ENCODE measurements around the gene MYRIP. TPM values are rescaled to one million over a fixed set of nuclear protein-coding genes. Genes with fewer than 3 reads are reported as not detected.

Gene MYRIP
- total RNA-seq, 2 experiments from 2014 or later = not detected

DNA sequence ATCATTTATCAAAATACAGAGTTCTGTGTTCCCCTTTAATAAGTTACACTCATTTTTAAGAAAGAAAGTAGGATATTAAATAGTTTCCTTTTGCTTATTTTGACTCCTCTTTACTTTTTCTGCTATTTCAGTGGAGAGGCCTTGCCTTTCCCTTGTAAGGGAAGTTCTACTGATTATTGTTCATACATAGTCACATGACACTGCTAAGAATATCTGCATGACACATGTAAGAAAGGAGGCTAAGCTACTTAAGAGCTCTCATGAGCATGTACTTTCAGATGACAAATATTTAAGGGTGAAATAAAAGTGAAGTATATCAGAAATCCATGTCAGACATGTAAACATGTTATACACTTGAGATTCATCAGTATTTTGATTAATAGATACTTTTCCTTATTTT, 39.0 kb downstream of the MYRIP start:
- H3K27me3 Mint-ChIP-seq = peaks cover 1% of the 10 kb centered on the region

DNA sequence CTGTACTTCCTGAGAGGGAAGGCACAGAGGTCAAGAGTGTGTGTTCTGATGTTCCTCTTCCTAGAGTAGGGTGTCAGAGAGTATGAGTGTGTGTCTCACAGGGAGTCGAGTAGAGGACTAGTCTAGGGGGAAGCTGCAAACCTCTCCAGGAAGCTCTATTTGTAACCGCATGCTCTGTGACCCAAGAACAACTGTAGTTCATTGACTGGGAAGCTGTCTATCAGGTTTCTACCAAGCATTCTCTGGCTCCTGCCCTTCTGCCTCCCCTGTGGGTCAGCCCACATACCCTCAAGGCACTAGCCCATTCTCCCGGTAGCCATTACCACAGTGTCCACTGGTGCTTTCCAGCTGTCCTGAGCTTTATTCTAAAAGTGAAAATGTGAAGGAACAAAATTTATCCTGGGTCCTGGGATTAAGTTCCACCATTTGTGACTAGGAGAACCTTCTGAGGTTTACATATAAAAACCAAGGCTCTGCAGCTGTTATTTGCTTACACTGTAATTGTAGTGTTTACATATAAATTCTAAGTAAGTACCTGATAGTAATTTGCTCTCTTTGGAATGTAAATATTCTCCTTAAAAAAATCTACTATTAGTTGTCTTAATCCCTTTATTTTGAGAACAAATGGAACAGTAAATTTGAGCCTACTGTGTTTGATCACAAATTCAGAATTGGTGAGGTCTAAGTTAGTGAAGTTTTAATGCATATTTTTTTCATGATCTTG, 40.7 kb downstream of the MYRIP start:
- ATAC-seq (no peak), DNase-seq (no peak)
- Mint-ChIP-seq H3K9me3 (no peaks in the 10 kb centered on the region), H3K27me3 (peaks cover 3% of the 10 kb centered on the region), H3K4me1 (ENCODE audit: low read depth) (no peaks in the 10 kb centered on the region), H3K27ac (no peak overlapping the region), H3K36me3 (ENCODE audit: low read depth) (no peaks in the 10 kb centered on the region), H3K4me3 (no peak overlapping the region)
- ChIA-PET CTCF (no interaction called here), POLR2A (no interaction called here)
- intact Hi-C loops (cut with micrococcal nuclease) = no loop called here
- TF ChIP-seq, protein P1, sequence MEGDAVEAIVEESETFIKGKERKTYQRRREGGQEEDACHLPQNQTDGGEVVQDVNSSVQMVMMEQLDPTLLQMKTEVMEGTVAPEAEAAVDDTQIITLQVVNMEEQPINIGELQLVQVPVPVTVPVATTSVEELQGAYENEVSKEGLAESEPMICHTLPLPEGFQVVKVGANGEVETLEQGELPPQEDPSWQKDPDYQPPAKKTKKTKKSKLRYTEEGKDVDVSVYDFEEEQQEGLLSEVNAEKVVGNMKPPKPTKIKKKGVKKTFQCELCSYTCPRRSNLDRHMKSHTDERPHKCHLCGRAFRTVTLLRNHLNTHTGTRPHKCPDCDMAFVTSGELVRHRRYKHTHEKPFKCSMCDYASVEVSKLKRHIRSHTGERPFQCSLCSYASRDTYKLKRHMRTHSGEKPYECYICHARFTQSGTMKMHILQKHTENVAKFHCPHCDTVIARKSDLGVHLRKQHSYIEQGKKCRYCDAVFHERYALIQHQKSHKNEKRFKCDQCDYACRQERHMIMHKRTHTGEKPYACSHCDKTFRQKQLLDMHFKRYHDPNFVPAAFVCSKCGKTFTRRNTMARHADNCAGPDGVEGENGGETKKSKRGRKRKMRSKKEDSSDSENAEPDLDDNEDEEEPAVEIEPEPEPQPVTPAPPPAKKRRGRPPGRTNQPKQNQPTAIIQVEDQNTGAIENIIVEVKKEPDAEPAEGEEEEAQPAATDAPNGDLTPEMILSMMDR (IDR thresholded peaks at IDR 0.05) = no peak

More for the DNA sequence above, 39.0 kb downstream of the MYRIP start:
- intact Hi-C loops (cut with micrococcal nuclease) = no loop called here
- Mint-ChIP-seq H3K4me3 (no peak overlapping the region), H3K9me3 (no peaks in the 10 kb centered on the region), H3K36me3 (ENCODE audit: low read depth) (no peaks in the 10 kb centered on the region), H3K4me1 (ENCODE audit: low read depth) (no peaks in the 10 kb centered on the region), H3K27ac (no peak overlapping the region)
- POLR2A ChIA-PET = no interaction called here
- CTCF ChIA-PET = no interaction called here
- TF ChIP-seq, protein P1 (IDR thresholded peaks at IDR 0.05) = no peak
- ATAC-seq (no peak), DNase-seq (no peak)

DNA sequence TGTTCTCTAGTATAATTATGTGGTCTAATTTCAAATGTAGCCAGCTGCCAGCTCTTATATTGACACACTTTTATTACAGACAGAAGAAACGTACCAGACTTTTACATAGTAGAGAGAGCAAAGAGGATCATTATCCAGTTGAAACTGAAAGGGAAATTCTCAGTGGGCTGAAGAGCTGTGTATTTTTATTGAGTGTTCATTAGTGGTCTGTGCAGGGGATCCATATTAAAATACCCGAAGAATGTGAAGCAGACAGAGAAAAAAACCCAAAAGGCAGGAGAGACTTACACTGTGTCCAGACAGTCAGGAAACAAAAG, 41.3 kb downstream of the MYRIP start:
- POLR2A ChIA-PET = no interaction called here
- intact Hi-C loops (cut with micrococcal nuclease) = no loop called here
- DNase-seq (no peak), ATAC-seq (no peak)
- no peak overlapping the region for H3K4me3 Mint-ChIP-seq
- peaks cover 3% of the 10 kb centered on the region for H3K27me3 Mint-ChIP-seq
- no peaks in the 10 kb centered on the region for H3K4me1 Mint-ChIP-seq (ENCODE audit: low read depth)
- CTCF ChIA-PET = no interaction called here
- TF ChIP-seq, protein P1 (IDR thresholded peaks at IDR 0.05) = no peak
- no peaks in the 10 kb centered on the region for H3K9me3 Mint-ChIP-seq
- no peaks in the 10 kb centered on the region for H3K36me3 Mint-ChIP-seq (ENCODE audit: low read depth)
- H3K27ac Mint-ChIP-seq = no peak overlapping the region

GRCh38 chr3:39855517-39855916, 46.1 kb downstream of the MYRIP start:
- Mint-ChIP-seq H3K4me1 (ENCODE audit: low read depth) (no peaks in the 10 kb centered on the region), H3K36me3 (ENCODE audit: low read depth) (no peaks in the 10 kb centered on the region), H3K9me3 (peaks cover 4% of the 10 kb centered on the region), H3K4me3 (no peak overlapping the region), H3K27ac (no peak overlapping the region), H3K27me3 (peaks cover 4% of the 10 kb centered on the region)
- CTCF ChIA-PET = no interaction called here
- DNase-seq = no peak
- TF ChIP-seq, protein P1 (IDR thresholded peaks at IDR 0.05) = no peak
- POLR2A ChIA-PET = no interaction called here
- ATAC-seq = no peak
- intact Hi-C loops (cut with micrococcal nuclease) = no loop called here

DNA sequence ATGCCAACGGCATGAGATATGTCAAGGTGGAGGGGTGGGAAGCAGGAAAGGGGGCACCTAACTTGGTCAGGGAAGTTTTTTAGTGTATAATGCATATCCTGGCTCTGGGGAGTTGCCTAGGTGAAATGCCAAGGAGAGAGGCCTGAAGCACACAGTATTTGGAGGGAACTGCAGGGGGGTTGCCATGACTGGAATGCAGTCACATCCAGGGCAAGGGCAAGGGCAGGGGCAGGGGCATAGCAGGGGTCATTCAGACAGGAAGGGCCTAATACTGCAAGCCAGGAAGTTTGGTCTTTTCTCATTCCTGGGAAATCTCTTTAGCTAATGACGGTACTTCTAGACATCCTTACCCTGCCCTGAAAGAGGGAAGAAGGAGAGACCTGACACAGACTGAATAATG, 60.5 kb downstream of the MYRIP start:
- intact Hi-C loops (cut with micrococcal nuclease) = no loop called here
- Mint-ChIP-seq H3K9me3 (peaks cover 1% of the 10 kb centered on the region), H3K27ac (no peak overlapping the region), H3K4me1 (ENCODE audit: low read depth) (no peaks in the 10 kb centered on the region), H3K36me3 (ENCODE audit: low read depth) (no peaks in the 10 kb centered on the region), H3K4me3 (no peak overlapping the region), H3K27me3 (no peaks in the 10 kb centered on the region)
- ChIA-PET POLR2A (no interaction called here), CTCF (no interaction called here)
- TF ChIP-seq, protein P1 (IDR thresholded peaks at IDR 0.05) = no peak
- ATAC-seq = no peak
- DNase-seq = no peak

Measured in activated CD8-positive, alpha-beta T cell treated with anti-CD3 and anti-CD28 coated beads for 36 hours (primary cell).